DMS 273 (cell line): ENCODE data around the gene RNASE7.

ENCODE experiments used
- DNase-seq: peaks from one replicate; lab custom pipeline; 2025; ENCODE audit not compliant: unreplicated experiment; lab: John Stamatoyannopoulos, UW

Gene RNASE7

DNA sequence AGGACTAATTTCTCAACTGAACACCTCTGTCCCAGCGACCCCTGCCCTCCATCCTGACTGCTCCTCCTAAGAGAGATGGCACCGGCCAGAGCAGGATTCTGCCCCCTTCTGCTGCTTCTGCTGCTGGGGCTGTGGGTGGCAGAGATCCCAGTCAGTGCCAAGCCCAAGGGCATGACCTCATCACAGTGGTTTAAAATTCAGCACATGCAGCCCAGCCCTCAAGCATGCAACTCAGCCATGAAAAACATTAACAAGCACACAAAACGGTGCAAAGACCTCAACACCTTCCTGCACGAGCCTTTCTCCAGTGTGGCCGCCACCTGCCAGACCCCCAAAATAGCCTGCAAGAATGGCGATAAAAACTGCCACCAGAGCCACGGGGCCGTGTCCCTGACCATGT lies 756 bp downstream of the RNASE7 start:
- peak; percentile 30 for DNase-seq

DNA sequence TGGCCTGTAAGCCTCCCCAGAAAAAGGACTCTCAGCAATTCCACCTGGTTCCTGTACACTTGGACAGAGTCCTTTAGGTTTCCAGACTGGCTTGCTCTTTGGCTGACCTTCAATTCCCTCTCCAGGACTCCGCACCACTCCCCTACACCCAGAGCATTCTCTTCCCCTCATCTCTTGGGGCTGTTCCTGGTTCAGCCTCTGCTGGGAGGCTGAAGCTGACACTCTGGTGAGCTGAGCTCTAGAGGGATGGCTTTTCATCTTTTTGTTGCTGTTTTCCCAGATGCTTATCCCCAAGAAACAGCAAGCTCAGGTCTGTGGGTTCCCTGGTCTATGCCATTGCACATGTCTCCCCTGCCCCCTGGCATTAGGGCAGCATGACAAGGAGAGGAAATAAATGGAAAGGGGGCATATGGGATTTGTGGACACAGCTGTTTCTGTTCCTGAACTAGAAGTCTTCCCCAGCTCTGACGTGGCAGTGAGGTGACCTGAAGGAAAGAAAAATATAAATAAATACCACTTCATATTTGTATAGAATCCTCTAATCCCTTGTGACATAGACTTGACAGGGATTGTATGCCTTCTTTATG lies 1.3 kb downstream of the RNASE7 start:
- DNase-seq = peak; percentile 36

DNA sequence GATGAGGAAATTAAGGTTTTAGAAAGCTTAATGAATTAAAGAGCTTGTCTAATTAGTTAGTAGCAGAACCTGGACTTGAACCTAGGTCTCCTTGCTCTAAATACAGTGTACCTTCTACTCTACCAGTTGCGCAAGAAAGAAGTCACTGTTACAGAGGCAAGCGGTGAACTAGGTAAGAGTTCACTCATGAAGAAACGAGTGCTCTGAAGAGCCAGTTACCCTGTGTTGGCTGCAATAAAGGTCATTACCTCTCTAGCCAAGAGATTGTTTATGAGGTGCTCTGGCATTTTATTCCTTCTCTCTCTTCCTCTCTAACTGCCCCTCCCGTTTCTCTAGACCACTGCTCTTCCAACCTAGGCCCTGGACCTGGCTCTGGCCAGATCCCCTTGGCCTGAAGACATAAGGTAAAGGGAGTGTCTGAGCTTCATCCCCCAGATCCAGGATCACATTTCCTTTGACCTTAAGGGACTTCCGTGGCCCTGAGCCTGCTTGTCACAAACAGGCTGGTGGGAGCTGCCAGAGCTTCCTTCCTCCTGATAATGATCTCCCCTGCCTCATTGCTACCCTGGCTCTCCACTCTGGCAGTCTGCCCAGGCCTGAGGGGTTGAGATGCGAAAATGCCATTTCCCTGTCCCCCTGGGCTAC lies 1.9 kb downstream of the RNASE7 start:
- peak; percentile 37 for DNase-seq

DNA sequence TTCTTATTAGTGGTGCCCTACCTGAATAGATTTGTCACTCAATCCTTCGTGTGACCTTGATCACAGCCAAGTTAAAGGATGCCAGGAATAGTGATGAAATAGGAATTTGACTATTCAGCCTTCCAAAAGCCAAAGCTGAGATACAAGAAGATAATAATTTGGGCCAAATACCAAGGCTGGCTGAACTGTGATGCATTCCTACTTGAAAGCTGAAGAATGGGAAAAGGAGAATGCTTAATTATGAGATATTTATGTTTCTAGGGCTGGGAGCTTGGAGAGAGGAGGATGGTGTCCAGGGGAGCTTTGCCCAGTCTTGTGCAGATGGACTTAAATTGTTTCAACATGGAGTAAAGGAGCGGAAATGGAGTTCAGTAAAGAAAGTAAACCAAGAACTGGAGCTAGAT lies 5.2 kb downstream of the RNASE7 start:
- no peak for DNase-seq

DNA sequence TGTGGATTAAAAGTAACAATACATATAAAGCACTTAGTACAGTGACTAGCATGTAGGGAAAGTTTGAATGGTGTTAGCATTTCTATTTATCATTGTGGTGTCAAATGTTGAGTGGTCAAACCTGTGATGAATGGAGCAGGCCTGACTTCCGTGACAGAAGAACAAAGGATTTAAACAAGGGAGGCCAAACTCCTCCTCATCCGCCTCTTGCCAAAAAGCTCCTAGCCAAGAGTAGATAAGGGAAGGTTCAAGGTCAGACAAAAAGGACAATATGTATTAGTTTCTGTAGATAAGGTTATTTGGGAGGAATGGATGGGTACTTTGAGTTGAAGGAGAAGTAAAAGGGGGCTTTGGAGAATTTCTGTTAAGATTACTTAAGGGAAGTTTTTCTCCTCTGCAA lies 6.5 kb downstream of the RNASE7 start:
- DNase-seq = no peak

DNA sequence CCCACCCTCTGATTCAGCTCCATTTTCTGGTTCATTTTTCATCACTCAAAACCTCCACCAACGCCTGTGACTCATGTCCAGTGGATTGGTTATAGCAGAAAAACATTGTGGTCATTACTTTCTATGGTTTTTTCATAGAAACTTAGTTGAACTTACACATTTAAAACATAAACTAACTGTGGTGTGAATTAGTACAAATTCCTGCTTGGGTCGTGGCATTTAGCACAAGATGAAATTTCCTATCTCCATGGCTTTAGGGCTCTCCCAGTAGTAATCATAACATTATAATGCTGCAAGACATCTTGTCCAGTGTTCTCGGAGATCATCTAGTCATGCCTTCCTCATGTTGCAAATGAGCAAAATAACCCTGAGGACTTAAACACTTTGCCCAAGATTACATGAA lies 7.1 kb downstream of the RNASE7 start:
- no peak for DNase-seq

DNA sequence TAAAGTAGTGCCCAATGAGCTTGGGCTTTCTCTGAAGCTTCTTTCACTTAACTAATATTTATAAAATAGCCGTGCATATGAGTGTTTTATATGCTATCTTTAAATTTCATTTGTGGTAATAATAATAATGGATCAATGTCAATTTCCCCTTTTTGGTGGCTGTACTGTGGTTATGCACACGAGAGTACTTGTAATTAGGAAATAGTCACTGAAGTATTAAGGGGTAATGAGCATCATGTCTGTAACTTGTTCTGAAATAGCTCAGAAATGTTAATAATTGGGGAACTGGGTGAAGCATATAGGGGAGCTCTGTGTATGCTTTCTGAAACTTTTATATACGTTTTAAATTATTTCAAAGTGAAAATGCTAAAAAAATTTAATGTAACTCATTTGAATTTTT lies 8.4 kb downstream of the RNASE7 start:
- no peak for DNase-seq

DNA sequence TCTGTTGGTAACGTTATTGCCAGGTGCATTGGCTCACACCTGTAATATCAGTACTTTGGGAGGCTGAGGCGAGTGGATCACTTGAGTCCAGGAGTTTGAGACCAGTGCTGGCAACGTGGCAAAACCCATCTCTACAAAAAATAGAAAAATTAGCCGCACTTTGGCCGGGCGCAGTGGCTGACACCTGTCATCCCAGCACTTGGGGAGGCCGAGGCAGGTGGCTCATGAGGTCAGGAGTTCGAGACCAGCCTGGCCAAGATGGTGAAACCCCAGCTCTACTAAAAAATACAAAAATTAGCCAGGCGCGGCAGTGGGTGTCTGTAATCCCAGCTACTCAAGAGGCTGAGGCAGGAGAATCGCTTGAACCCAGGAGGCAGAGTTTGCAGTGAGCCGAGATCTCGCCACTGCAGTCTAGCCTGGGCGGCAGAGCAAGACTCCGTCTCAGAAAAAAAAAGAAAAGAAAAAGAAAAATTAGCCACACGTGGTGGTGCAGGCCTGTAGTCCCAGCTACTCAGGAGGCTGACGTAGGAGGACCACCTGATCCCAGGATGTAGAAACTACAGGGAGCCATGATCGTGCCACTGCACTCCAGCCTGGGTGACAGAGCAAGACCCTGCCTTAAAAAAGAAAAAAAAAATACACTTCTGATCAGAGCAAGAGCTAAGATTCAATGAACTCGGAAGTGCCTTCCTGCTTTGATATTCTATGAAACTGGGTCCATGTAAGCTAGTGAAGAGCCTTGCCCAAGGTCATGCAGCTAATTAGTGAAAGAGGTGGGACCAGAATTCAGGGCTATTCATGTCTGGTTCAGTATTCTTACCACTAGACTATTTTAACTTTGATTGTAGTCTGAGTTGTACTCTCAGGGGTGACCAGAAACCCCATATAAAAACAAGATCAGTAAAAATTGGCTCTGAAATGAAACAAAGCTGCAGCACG lies 11.3 kb downstream of the RNASE7 start:
- no peak for DNase-seq

DNA sequence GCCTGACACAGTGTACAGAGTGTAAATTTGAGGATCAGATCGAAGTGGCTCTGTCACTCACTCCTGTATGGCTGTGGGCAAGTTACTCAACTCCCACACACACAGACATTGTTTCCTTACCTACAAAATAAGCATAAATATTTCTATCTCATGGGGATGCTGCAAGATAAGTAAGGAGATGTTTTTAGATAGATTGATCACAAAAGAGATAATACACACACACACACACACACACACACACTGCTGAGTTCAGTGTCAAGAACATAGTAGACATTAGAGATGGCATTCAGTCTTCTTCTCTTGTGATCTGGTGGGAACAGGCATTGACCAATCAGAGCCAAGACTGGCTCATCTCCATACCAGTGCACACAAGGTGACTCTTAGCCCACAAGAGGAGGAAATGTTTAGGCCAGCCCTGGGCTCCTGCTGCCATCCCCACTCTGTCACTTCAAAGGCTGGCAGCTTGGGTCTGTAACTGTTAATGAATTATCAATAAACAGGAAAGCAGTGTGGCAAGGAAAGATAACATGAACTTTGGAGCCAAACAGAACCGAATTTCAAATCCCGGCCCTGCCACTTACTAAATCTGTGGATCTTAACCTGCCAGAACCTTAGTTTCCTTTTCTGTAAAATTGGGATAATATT lies 12.1 kb downstream of the RNASE7 start:
- peak; percentile 8 for DNase-seq

DNA sequence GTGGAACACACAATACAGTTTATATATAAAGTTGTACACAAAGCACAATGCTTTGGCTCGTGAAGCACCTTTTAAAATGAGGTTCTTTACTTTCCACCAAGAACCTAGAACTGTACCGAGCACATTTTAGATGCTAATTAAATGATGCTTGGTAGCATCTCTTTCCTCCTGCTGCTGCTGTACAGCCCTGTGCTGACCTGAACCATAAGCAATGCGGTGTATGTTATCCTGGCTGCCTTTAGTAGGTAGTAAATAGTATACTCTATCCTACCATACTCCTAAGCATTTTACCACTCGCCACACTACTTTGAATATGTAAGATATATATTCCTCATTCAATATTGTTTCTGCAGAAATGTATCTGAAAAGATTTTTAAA lies 12.6 kb downstream of the RNASE7 start:
- no peak for DNase-seq

DNA sequence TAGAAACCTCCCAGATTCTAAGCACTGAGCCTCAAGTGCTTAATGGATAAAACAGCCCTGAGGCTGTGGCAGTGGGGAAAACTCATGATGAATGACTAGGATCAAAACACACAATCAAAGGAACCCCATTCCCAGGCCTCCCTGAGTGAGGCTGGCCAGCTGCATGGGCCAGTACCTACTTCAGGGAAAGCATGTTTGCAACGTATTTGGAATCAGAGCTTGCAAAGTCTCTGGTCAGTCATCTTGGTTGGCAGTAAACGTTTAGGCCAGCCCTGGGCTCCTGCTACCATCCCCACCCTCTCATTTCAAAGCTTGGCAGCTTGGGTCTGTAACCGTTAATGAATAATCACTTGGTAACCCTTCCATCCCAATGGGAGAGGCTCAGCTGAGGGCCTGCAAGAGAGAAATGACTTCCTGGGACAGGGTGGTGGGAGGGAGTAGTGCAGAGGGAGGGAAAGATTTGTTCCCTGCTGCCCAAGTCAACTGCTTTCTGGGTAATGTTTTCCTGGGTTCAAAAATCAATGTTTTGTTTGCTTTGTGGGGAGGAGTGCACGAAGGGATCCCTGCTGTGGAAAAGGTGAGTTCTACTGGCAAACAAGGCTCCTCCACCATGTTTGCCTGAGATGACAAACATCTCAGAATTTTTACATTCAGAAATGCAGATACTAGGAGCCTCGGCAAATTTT lies 13.4 kb downstream of the RNASE7 start:
- DNase-seq = no peak

DNA sequence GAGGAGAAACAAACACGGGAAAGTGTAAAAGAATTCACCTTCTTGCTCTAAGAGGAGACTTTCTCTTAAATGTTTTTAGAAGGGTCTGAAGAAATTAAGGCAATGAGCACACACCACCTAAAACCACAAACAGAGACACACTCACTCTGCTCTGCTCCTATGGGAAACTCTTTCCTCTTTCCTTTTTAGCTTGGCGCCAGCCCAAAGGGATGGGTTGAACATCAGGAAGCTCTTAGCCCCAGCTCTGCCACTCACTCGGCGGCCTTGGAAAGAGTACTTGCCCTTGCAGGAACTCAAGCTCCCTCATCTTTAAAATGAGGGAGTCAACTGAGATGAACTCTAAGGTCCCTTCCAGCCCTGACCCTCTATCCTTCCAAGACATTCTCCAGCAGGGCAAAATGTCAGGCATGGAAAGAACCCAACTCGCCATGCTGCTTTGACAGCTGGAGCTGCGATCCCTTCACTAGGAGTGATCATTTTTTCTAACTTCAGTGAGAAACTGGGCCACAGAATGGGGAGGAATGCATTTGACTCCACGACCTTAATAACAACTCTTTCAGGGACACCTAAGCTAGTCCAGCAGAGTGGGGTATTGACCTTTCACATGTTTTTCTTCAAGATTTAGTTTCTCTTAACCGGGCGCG lies 14.5 kb downstream of the RNASE7 start:
- DNase-seq = peak; percentile 8

DNA sequence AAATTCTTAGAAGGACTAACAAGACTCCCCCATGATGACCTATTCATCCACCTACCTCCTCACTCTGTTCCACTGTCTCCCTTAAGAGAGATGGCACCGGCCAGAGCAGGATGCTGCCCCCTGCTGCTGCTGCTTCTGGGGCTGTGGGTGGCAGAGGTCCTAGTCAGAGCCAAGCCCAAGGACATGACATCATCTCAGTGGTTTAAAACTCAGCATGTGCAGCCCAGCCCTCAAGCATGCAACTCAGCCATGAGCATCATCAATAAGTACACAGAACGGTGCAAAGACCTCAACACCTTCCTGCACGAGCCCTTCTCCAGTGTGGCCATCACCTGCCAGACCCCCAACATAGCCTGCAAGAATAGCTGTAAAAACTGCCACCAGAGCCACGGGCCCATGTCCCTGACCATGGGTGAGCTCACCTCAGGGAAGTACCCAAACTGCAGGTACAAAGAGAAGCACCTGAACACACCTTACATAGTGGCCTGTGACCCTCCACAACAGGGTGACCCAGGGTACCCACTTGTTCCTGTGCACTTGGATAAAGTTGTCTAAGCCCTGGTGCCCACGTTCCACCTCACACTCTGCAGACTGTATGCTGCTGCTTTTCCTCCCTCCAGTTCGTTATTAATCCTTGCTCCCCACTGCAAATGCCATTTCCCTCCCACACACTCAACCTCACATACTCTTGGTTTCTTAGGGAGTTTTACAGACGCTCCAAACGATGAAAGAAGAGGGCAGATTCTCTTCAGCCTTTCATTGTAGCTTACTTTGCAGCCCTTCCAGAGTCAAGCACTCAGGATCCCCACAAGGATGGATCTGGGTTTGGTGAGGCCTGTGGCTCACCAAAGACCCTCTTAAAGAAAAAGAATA lies 15.9 kb downstream of the RNASE7 start, which contains the start of gene RNASE8:
Gene RNASE8 (plus strand): TSS at position 20 of the 873 bp plus-strand sequence. CDS start 71 bp downstream, at position 91.
- no peak for DNase-seq

DNA sequence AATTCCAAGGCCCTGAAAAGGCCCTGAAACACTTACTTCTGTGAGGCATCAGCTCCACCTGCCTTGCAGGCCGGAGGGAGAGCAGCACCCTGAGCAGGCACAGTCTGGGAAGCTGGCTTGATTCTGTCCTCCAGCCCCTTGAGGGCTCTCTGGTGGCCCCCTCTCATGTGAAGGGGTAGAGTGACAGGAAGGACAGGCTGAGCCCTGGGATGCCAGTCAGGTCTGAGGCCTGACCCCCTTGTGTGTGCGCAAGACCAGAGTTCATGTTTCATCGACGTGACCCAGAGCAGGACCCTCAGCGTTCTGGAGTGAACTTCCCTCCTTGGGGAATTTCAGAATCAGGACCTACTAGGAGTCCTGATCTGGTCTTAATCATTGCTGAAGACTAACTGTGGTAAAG lies 16.7 kb downstream of the RNASE7 start:
- DNase-seq = no peak

DNA sequence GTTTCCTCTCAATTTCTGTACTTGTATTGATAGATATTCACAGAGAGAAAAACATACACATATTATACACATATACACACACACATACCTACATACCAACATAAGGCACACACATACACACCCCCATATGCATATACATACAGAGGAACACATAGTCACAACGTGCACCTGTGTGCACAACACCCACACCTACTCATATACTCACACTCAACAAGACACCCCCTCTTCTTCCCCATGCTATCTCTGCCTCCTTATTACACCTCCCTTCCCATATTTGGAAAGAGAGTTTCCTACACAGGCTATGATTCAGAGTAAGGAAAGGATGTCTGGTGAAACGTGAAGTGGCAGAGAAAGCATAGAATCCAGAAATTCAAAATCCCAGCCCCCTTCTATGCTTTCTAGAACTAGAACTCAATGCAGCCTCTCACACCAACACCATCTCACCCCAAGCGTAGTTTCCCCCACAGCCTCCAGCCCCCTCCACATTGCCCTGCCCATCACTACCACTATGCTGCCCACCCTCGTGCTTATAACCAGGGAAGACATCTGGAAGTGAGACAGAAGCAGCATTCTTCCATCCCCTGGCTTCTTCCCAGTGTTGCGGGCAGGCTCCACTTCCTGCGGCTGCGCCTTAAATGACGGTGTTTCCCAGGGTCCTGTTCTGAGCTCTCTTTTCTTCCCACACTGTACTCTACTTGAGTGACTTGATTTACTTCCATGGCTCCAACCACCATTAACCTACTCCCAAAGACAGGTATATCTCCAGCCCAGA lies 17.9 kb downstream of the RNASE7 start:
- DNase-seq = no peak

DNA sequence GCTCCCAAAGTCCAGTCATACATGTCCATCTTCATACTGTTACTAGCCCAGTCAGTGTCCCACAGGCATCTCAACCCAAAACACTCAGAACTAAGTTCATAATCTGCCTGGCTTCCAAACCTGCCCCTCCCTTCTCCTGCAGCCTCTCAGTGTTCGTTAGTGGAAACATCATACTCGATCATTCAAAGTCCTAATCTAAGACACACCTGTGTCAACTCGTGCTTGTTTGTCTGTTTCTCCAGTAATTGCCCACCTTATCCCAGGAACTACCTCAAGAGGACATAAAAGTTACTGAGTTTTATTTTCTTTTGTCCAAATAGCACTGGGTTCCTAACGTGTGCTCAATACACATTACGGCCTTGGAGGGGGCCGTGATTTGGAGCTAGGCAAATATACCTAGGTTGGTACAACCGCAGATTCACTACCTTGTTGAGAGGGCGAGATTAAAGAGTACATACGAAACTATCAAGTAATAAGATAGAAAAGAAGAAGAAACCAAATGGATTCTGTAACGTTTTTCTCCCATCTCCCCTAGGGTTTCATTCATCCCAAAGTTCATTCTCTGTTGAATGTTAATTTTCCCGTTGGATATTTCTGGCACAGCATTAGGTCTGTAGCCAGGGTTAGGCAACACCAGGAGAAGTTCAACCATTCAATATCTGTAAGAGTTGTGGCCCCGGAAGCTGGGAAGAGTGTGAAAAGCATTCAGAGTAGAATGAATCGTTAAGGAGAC lies 18.6 kb downstream of the RNASE7 start:
- no peak for DNase-seq

DNA sequence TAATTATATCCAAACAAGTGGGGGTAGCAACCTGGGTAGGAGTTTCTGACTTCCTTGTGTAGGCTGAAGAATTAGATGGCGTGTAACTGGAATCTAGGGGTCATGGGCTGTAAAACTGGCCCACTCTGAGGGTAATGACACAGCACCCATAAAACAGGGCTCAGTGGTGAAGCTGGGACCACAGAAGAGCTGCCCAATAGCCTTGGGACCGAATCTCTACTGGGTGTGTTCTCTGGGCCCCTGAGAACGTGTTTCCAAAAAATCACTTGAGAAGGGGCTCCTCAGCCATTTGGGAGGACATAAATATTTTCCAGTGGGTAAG lies 19.1 kb downstream of the RNASE7 start:
- no peak for DNase-seq

DNA sequence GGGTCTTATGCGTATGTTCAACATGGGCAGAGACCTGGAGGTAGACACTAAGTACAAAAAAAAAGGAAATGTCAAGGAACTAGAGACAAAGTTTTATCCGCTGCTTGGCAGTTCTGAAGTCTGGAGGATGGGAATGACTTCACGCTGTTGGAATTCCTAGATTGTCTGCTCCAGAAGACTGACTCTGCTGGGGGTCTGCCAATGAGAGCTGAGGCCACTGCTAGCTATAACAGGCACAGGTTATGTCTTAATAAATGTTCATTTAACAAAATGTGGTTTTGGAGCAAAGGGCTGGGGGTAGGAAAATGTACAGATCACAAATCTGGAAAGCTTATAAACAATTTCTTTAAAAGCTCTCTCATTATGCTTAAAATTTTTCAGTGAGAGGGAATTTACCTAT lies 21.3 kb downstream of the RNASE7 start:
- DNase-seq = no peak
